Small intestine (tissue), 7 donors: Measurements from ENCODE around the gene PDCD7. TPM values are rescaled to one million over a fixed set of nuclear protein-coding genes. Genes with fewer than 3 reads are reported as not detected.

ENCODE experiments used
- DNase-seq, 2 donors: peaks; one replicate each; pipeline versions ENCODE4 v3.0.0 to v3.0.0-alpha.2; 2013
- FAIRE-seq: peaks from 2 replicates; lab custom pipeline; 2012; peaks lifted over from hg19 to GRCh38; lab: Jason Lieb, UNC
- H3K27ac ChIP-seq, 3 donors: one replicate each; pipeline ENCODE4 v1.5.1; 2013; ENCODE audit warnings: low read length in 2 of 3, mild to moderate bottlenecking in 2 of 3, control low read depth in 1 of 3, inconsistent platforms in 1 of 3, low read depth in 1 of 3, moderate library complexity in 1 of 3
- H3K27me3 ChIP-seq, 3 donors: one replicate each; pipeline ENCODE4 v1.6.1; 2013; ENCODE audit warnings: low read length in 3 of 3, inconsistent platforms in 1 of 3; ENCODE audit not compliant: control insufficient read depth in 3 of 3, insufficient read depth in 3 of 3
- H3K36me3 ChIP-seq, 3 donors: one replicate each; pipeline ENCODE4 v1.6.1; 2013; ENCODE audit warnings: low read length in 3 of 3, inconsistent platforms in 1 of 3, low read depth in 1 of 3, mild to moderate bottlenecking in 1 of 3, moderate library complexity in 1 of 3; ENCODE audit not compliant: control insufficient read depth in 3 of 3, insufficient read depth in 2 of 3
- H3K4me1 ChIP-seq, 3 donors: one replicate each; pipeline ENCODE4 v1.6.1; 2013; ENCODE audit warnings: low read length in 2 of 3, inconsistent platforms in 1 of 3, low read depth in 1 of 3, mild to moderate bottlenecking in 1 of 3, moderate library complexity in 1 of 3; ENCODE audit not compliant: control insufficient read depth in 3 of 3, insufficient read depth in 2 of 3
- H3K4me3 ChIP-seq, 3 donors: one replicate each; pipeline ENCODE4 v1.5.1; 2013; ENCODE audit warnings: low read length in 3 of 3, control low read depth in 1 of 3, inconsistent platforms in 1 of 3, low read depth in 1 of 3, mild to moderate bottlenecking in 1 of 3, moderate library complexity in 1 of 3
- H3K9me3 ChIP-seq, 2 donors: one replicate each; pipeline ENCODE4 v1.6.1; 2013; ENCODE audit warnings: low read depth in 1 of 2, low read length in 1 of 2; ENCODE audit not compliant: control insufficient read depth in 2 of 2, insufficient read depth in 1 of 2
- whole genome bisulfite sequencing, 3 donors: extraction: QIAGEN DNeasy Blood & Tissue Kit; methylation state at CpG; one replicate each; pipeline ENCODE4 v1.1.7; 2013; 5-methylcytosine and 5-hydroxymethylcytosine counted together
- polyA plus RNA-seq, 4 donors: library from polyadenylated mRNA; stranded (reverse) in 3 of 4; unstranded in 1 of 4; fragments of 200-250 nt in 3 of 4; fragments of 120-200 nt in 1 of 4; gene quantifications; one replicate each; pipeline versions ENCODE4 v1.2.1 to v1.2.3, GENCODE V29; 2013
- donor health status: healthy with polysubstance abuse.
- donor health status: control.
- donor health status: control.
- donor health status: Bipolar disorder and iron deficiency.
- donor health status: healthy.

The PDCD7 gene
- polyA plus RNA-seq, 4 donors: 8.4 to 20.5 (median 11.9) TPM

DNA sequence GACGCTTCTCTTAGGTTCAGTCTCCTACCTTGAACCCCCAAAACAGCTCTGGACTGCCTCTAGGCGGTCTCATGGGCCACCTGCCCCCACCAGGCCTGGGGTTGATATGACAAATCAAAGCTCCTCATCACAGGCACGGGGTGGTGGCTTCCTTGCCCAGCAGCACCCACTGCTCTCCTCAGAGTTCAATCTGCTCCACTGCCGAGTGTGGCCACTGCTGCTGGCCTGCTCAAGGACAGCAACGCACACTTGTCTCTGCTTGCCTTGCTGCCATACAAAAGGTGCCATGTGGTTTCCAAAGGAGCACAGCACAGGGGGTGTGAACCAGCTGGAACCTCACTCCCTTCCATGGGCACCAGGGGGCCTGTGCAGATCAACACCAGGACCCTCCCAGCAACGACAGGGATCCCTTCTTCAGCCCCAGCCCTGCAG lies 46.9 kb downstream of the PDCD7 start:
- FAIRE-seq (no peak), DNase-seq (no peak)
- WGBS, 3 donors: 62 to 73% (median 71%) methylated on average over 6 of the region's 6 CpGs
- H3K36me3 ChIP-seq: peaks cover 0 to 4% (median 0%) of the 10 kb centered on the region in 3 donors
- H3K27me3 ChIP-seq: peaks cover 0 to under 1% (median 0%) of the 10 kb centered on the region in 3 donors
- H3K4me1 ChIP-seq: peaks cover 0 to 73% (median 21%) of the 10 kb centered on the region in 3 donors
- H3K9me3 ChIP-seq: no peaks in the 10 kb centered on the region
- peak overlapping the region in 1 of 3 donors; percentile 91 for H3K27ac ChIP-seq
- no peak overlapping the region for H3K4me3 ChIP-seq

DNA sequence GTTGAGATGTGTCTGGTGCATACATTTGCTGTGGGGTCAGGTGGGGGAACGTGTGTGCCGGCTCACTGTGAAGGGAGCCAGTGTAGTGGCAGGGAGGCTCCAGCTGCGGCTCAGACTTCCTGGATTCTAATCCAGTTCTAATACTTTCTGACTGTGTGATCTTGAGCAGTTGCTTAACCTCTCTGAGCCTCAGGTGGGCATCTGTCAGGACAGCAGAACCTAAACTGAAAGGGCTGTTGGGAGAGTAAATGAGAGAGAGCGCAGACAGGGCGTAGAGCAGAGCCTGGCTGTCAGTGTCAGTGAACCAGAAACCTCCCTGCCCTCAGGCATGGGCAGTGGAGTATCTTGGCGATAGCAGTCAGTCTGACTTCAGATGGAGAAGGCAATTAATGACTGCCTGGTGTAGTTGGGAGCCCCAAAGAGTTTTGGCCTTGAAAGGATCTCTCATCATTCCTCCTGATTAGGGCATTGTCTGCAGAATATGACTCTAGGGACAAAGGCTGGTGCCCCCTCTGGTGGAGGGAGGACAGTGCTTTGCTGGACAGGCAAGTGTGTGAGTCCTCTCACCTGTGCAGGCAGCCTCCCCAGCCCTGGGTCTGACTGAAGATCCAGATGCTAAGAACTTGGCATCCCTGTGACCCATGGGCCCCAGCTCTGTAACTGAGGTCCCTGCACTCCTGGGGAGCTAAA lies 47.5 kb downstream of the PDCD7 start:
- no peak for FAIRE-seq
- peaks cover 0 to 4% (median 0%) of the 10 kb centered on the region in 3 donors for H3K27me3 ChIP-seq
- no peaks in the 10 kb centered on the region for H3K9me3 ChIP-seq
- WGBS, 3 donors: 85 to 91% (median 87%) methylated on average over 6 of the region's 6 CpGs
- peak; percentile 46 to 63 for DNase-seq
- no peak overlapping the region for H3K27ac ChIP-seq
- H3K4me1 ChIP-seq: peaks cover 0 to 74% (median 21%) of the 10 kb centered on the region in 3 donors
- H3K4me3 ChIP-seq: no peak overlapping the region
- peaks cover 0 to 4% (median 0%) of the 10 kb centered on the region in 3 donors for H3K36me3 ChIP-seq

DNA sequence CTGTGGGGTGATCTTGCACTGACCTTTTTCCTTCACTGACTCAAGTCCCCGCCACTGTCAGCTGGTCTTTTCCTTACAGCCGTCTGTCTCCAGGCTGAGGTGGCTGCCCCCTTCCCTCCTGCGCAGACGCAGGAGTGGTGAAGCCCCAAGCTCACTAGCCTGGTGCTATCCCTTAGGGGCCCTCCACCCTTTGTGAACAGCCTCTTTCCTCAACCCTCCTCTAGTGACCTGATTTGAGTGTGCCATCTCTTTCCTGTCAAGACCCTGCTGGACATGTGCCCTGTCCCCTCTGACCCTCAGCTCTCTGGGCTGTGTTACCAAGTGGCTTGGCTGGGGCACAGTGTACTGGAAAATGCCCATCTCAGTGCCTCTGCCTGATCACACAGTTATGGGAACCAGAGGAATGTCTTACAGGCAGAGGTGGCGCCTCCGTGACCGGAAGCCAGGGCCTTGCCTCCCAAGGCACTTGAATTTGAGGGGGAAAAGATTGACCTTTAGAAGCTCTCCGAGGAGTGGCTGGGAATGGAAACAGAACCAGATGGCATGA lies 48.3 kb downstream of the PDCD7 start:
- Histone ChIP-seq H3K36me3 (peaks cover 0 to 1% (median 0%) of the 10 kb centered on the region in 3 donors), H3K4me3 (no peak overlapping the region), H3K27ac (no peak overlapping the region), H3K4me1 (peaks cover 0 to 70% (median 21%) of the 10 kb centered on the region in 3 donors), H3K27me3 (peaks cover 0 to 4% (median 0%) of the 10 kb centered on the region in 3 donors), H3K9me3 (no peaks in the 10 kb centered on the region)
- DNase-seq (no peak), FAIRE-seq (no peak)
- 78 to 84% (median 79%) methylated on average over 8 of the region's 8 CpGs for WGBS, 3 donors

DNA sequence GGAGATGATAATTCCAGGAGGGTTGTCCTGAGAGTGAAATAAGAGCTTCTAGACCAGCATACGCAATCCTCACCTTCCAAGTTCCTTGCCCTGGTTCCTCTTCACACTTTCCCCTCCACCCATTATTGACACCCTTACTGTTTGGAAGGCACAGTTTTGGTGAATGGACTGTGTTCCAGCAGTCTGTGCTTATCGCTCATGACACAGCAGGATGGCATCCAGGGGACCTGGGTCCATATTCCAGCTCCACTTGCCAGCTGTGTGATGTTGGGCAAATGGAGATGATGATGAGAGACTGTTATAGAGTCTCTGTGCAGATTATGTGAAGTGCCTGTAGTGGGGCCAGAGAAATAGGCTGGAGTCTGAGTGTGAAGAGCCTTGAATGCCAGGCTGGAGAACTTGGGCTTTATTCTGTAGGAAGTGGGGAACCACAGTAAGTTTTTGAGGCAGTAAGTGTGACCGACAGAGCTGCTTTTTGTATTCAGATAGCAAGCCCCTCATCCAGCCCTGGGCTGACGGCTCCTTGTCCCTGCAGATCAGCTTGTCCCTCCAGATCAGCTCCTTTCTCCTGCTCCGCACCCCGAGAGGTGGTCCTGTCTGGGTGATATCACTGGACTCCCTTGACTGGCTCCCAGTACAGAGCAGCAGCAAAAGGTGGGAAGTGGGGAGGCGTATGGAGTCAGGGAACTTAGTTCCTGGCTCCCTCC lies 49.0 kb downstream of the PDCD7 start:
- peak in 1 of 2 donors; percentile 79 for DNase-seq
- Histone ChIP-seq H3K4me1 (peaks cover 0 to 64% (median 19%) of the 10 kb centered on the region in 3 donors), H3K4me3 (no peak overlapping the region), H3K36me3 (no peaks in the 10 kb centered on the region), H3K27ac (peak overlapping the region in 1 of 3 donors; percentile 28), H3K27me3 (peaks cover 0 to 4% (median 0%) of the 10 kb centered on the region in 3 donors), H3K9me3 (no peaks in the 10 kb centered on the region)
- WGBS, 3 donors: 78 to 85% (median 83%) methylated on average over 7 of the region's 7 CpGs
- FAIRE-seq: no peak

DNA sequence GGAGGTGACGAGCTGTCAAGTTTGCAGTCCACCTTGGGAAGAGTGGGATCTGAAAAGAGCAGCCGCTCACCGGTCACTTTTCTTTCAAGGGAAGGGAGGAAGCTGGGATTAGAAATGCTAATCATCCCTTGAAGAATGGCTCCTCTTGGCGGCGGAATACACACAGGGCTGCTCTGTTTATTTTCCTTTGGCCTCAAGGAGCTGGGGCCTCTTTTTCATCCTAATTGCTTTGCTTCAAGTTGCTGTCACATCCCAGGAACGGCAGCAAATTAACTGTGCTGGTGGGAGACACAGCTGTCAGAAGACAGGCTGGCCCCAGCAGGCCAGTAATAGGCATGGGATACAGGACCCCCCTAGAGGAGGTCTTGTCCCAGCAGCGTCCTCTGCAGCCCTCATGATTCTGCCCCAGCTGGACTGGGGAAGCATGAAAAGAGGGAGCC lies 50.3 kb downstream of the PDCD7 start:
- FAIRE-seq: no peak
- Histone ChIP-seq H3K4me3 (no peak overlapping the region), H3K9me3 (no peaks in the 10 kb centered on the region), H3K4me1 (peaks cover 0 to 51% (median 16%) of the 10 kb centered on the region in 3 donors), H3K27ac (no peak overlapping the region), H3K36me3 (no peaks in the 10 kb centered on the region), H3K27me3 (peaks cover 0 to 4% (median 0%) of the 10 kb centered on the region in 3 donors)
- WGBS, 3 donors: 50 to 69% (median 66%) methylated on average over 7 of the region's 7 CpGs
- DNase-seq: peak in 1 of 2 donors; percentile 54

DNA sequence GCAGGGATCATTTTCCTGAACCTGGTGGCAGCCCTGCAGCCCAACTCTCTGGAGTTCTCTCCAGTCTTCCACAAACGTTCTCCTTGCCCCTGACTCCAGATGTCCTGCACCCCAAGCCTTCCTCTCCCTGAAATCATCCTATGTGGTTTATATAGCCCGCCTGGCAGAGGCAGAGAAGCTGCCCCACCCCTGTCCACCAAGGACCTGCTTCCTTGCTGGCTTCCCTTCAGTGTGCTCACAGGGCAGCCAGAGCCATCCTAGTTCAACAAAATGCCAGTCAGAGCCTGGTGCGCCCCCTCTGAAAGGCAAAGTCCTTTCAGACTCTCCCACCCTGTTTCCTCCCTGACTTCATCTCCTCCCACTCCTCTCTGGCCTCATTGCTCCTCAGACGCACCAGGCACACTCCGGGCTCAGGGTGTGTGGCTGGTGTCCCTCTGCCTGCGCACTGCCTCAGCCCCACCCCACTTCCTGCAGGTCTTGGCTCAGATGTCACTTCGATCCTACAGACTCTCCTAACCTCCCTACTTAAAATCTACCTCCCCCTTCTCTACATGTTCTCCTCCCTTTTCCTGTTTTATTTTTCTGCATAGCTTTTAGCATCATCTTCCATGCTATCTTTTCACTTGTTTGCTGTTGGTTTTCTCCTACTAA lies 51.2 kb downstream of the PDCD7 start:
- peaks cover 0 to 8% (median 0%) of the 10 kb centered on the region in 3 donors for H3K27me3 ChIP-seq
- H3K27ac ChIP-seq: no peak overlapping the region
- FAIRE-seq (no peak), DNase-seq (peak; percentile 75 to 79)
- H3K4me3 ChIP-seq: no peak overlapping the region
- H3K36me3 ChIP-seq: no peaks in the 10 kb centered on the region
- H3K9me3 ChIP-seq: no peaks in the 10 kb centered on the region
- peaks cover 0 to 46% (median 12%) of the 10 kb centered on the region in 3 donors for H3K4me1 ChIP-seq
- 6 to 12% (median 7%) methylated on average over 7 of the region's 7 CpGs for WGBS, 3 donors

DNA sequence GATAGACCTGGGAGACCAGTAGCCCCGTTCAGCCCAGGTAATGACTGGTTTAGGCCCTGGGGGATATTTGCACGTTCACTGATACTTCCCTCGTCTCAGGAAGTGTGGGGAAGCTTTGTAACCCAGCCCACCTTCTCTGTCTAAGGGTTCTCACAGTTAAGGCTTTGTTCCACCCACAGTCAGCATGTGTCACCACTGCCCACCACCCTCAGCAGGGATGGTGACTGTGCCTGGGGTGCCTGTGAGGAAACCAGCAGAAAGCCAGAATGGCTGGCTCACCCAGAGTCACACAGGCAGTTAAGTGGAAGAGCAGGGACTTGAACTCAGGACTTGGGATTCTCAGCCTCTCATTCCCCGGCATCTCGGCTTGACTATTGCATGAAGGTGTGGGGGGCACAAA lies 51.9 kb downstream of the PDCD7 start:
- WGBS, 3 donors: 78 to 91% (median 83%) methylated on average over 5 of the region's 5 CpGs
- peaks cover 0 to 12% (median 0%) of the 10 kb centered on the region in 3 donors for H3K27me3 ChIP-seq
- peaks cover 0 to 3% of the 10 kb centered on the region in 2 donors for H3K9me3 ChIP-seq
- FAIRE-seq (no peak), DNase-seq (no peak)
- no peaks in the 10 kb centered on the region for H3K36me3 ChIP-seq
- no peak overlapping the region for H3K4me3 ChIP-seq
- H3K4me1 ChIP-seq: peaks cover 0 to 39% (median 12%) of the 10 kb centered on the region in 3 donors
- H3K27ac ChIP-seq: no peak overlapping the region

DNA sequence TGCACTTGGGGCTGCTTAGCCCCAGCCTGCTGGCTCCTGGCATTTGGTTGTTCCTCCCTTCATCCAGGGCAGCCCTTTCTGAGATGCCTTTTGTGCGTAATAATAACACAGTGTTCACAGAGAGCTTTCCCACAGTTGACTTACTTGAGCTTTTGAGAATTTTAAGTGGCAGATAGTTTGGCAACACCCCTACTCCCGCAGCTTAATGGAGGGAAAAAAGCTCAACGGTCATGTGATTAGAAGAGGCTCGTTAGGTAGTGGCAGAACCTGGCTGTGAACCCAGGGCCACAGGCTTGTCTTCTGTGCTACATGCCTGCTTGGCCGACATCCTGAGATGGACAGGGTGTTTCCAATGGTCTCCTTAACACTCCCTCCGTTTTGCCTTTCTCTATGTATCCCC lies 52.3 kb downstream of the PDCD7 start:
- 54 to 61% (median 55%) methylated on average over 6 of the region's 6 CpGs for WGBS, 3 donors
- H3K4me1 ChIP-seq: peaks cover 0 to 35% (median 12%) of the 10 kb centered on the region in 3 donors
- H3K9me3 ChIP-seq: peaks cover 0 to 3% of the 10 kb centered on the region in 2 donors
- H3K27ac ChIP-seq: no peak overlapping the region
- H3K36me3 ChIP-seq: no peaks in the 10 kb centered on the region
- peaks cover 0 to 17% (median 0%) of the 10 kb centered on the region in 3 donors for H3K27me3 ChIP-seq
- FAIRE-seq: no peak
- H3K4me3 ChIP-seq: no peak overlapping the region
- DNase-seq: no peak
